ENCODE measurements around the gene PLPPR1. TPM values are rescaled to one million over a fixed set of nuclear protein-coding genes. Genes with fewer than 3 reads are reported as not detected.

PLPPR1 gene
- polyA plus RNA-seq, 3 donors, result not detected

DNA sequence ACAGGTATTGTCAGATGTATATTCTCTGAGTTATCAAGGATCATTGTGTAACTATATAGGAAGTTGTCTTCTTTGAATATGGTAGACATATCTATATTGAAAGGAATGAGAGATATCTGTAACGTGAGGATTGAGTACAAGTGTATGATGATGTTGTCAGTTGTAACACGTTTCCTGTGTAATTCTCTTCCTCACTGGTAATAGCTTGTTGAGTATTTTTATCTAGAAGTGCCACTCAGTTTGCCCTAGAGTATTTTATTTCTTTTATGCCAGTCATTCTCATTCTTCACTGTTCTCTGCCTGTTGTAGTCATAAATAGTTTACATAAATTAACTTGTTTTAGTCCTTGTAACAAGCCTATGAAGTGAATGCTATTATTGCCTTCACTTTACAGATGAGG, 184.1 kb downstream of the PLPPR1 start:
- H3K4me3 ChIP-seq (replicated peaks in 1 of 3; ENCODE audit: low read depth in 2 of 3, low read length in 3 of 3), result no peak overlapping the region

DNA sequence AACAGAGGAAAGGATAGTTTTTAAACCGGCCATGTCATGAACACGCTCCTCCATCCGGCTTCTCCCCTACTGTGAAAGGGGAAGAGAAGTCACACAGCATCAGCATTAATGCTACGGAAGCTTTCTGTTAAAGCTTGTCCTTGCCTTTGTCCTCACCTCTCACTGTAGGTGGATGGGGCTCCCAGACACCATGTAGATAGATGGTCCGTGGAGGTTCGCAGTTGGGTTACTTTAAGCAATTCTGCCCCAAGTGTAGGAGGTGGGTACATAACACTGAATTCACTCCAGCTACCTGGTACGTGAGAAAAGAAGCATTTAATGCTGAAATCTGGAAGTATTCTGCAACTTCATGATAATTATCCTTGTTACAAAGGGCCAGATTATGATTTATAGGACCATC, 190.5 kb downstream of the PLPPR1 start:
- TF ChIP-seq, protein P1, sequence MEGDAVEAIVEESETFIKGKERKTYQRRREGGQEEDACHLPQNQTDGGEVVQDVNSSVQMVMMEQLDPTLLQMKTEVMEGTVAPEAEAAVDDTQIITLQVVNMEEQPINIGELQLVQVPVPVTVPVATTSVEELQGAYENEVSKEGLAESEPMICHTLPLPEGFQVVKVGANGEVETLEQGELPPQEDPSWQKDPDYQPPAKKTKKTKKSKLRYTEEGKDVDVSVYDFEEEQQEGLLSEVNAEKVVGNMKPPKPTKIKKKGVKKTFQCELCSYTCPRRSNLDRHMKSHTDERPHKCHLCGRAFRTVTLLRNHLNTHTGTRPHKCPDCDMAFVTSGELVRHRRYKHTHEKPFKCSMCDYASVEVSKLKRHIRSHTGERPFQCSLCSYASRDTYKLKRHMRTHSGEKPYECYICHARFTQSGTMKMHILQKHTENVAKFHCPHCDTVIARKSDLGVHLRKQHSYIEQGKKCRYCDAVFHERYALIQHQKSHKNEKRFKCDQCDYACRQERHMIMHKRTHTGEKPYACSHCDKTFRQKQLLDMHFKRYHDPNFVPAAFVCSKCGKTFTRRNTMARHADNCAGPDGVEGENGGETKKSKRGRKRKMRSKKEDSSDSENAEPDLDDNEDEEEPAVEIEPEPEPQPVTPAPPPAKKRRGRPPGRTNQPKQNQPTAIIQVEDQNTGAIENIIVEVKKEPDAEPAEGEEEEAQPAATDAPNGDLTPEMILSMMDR (IDR thresholded peaks at IDR 0.05), result no peak
- Histone ChIP-seq H3K79me2 (ENCODE audit: insufficient read depth, low read length) (no peaks in the 10 kb centered on the region), H4K20me1 (ENCODE audit: insufficient read depth, low read length) (no peaks in the 10 kb centered on the region), H2AFZ (ENCODE audit: insufficient read depth, low read depth, low read length, poor library complexity, severe bottlenecking) (no peak overlapping the region), H3K36me3 (replicated peaks in 1 of 2; ENCODE audit: control insufficient read depth in 1 of 2, insufficient read depth in 2 of 2, low read length in 2 of 2) (no peaks in the 10 kb centered on the region), H3K4me3 (replicated peaks in 1 of 3; ENCODE audit: low read depth in 2 of 3, low read length in 3 of 3) (no peak overlapping the region), H3K27ac (ENCODE audit: low read depth in 1 of 2, low read length in 2 of 2) (no peak overlapping the region), H3K9ac (ENCODE audit: insufficient read depth, low read length, poor library complexity, severe bottlenecking) (no peak overlapping the region), H3K4me2 (replicated peaks; ENCODE audit: extremely low read depth, low read length, poor library complexity, severe bottlenecking) (no peak overlapping the region), H3K9me3 (replicated peaks in 1 of 2; ENCODE audit: control insufficient read depth in 1 of 2, insufficient read depth in 1 of 2, low read length in 2 of 2) (no peaks in the 10 kb centered on the region), H3K4me1 (ENCODE audit: control insufficient read depth in 1 of 2, insufficient read depth in 2 of 2, low read length in 2 of 2) (no peaks in the 10 kb centered on the region), H3K27me3 (ENCODE audit: control insufficient read depth in 2 of 2, insufficient read depth in 2 of 2, low read length in 2 of 2) (no peaks in the 10 kb centered on the region)
- Mint-ChIP-seq H3K9me3 (no peaks in the 10 kb centered on the region), H3K27ac (no peak overlapping the region), H3K27me3 (ENCODE audit: low read depth in 3 of 3) (peaks cover 0 to 3% (median 0%) of the 10 kb centered on the region in 3 donors), H3K36me3 (no peaks in the 10 kb centered on the region), H3K4me3 (no peak overlapping the region), H3K4me1 (no peaks in the 10 kb centered on the region)
- intact Hi-C loops (cut with micrococcal nuclease), result no loop called here
- no CpG with 5 or more reads among the region's 7 CpGs for WGBS (ENCODE audit: insufficient coverage)
- DNase-seq, result no peak

More for the DNA sequence above, 184.1 kb downstream of the PLPPR1 start:
- no peak overlapping the region for H3K4me3 Mint-ChIP-seq
- Histone ChIP-seq H3K9me3 (replicated peaks in 1 of 2; ENCODE audit: control insufficient read depth in 1 of 2, insufficient read depth in 1 of 2, low read length in 2 of 2) (no peaks in the 10 kb centered on the region), H2AFZ (ENCODE audit: insufficient read depth, low read depth, low read length, poor library complexity, severe bottlenecking) (no peak overlapping the region), H3K9ac (ENCODE audit: insufficient read depth, low read length, poor library complexity, severe bottlenecking) (no peak overlapping the region), H3K4me1 (ENCODE audit: control insufficient read depth in 1 of 2, insufficient read depth in 2 of 2, low read length in 2 of 2) (no peaks in the 10 kb centered on the region), H3K27me3 (ENCODE audit: control insufficient read depth in 2 of 2, insufficient read depth in 2 of 2, low read length in 2 of 2) (no peaks in the 10 kb centered on the region), H4K20me1 (ENCODE audit: insufficient read depth, low read length) (no peaks in the 10 kb centered on the region), H3K79me2 (ENCODE audit: insufficient read depth, low read length) (no peaks in the 10 kb centered on the region), H3K27ac (ENCODE audit: low read depth in 1 of 2, low read length in 2 of 2) (no peak overlapping the region), H3K36me3 (replicated peaks in 1 of 2; ENCODE audit: control insufficient read depth in 1 of 2, insufficient read depth in 2 of 2, low read length in 2 of 2) (no peaks in the 10 kb centered on the region), H3K4me2 (replicated peaks; ENCODE audit: extremely low read depth, low read length, poor library complexity, severe bottlenecking) (no peak overlapping the region)
- DNase-seq, result no peak
- no peaks in the 10 kb centered on the region for H3K9me3 Mint-ChIP-seq
- H3K4me1 Mint-ChIP-seq, result no peaks in the 10 kb centered on the region
- no peaks in the 10 kb centered on the region for H3K36me3 Mint-ChIP-seq
- intact Hi-C loops (cut with micrococcal nuclease), result no loop called here
- 67% methylated on average over 1 of the region's 2 CpGs for WGBS (ENCODE audit: insufficient coverage)
- TF ChIP-seq, protein P1 (IDR thresholded peaks at IDR 0.05), result no peak
- H3K27me3 Mint-ChIP-seq (ENCODE audit: low read depth in 3 of 3), result peaks cover 0 to 3% (median 0%) of the 10 kb centered on the region in 3 donors
- no peak overlapping the region for H3K27ac Mint-ChIP-seq

All from CD14-positive monocyte (primary cell).